PFSK-1 (cell line): ENCODE results near the gene COMP.

Experiments used
- FOXP2 ChIP-seq: optimal IDR thresholded peaks from 2 replicates; pipeline ENCODE3; 2011; ENCODE audit warnings: borderline replicate concordance, control low read depth, inconsistent platforms; ENCODE audit not compliant: insufficient read depth; ENCODE audit errors: extremely low read length, extremely low read depth
- POLR2AphosphoS5 ChIP-seq: IDR thresholded peaks from 2 replicates; pipeline ENCODE4 v1.6.1; 2012; ENCODE audit warnings: low read depth, mild to moderate bottlenecking, control low read depth, low read length, moderate library complexity
- REST ChIP-seq, 2 experiments: IDR thresholded peaks; 2 replicates each; pipeline versions ENCODE4 v1.6.1 to v1.8.0; 2011 to 2012; ENCODE audit warnings: low read depth in 2 of 2, low read length in 2 of 2, control low read depth in 1 of 2, inconsistent platforms in 1 of 2, mild to moderate bottlenecking in 1 of 2, moderate library complexity in 1 of 2; ENCODE audit not compliant: insufficient read depth in 1 of 2
- SIN3A ChIP-seq: IDR thresholded peaks from 2 replicates; pipeline ENCODE4 v1.6.1; 2012; ENCODE audit warnings: mild to moderate bottlenecking, low read length, moderate library complexity, borderline replicate concordance; ENCODE audit not compliant: insufficient read depth
- TAF1 ChIP-seq: IDR thresholded peaks from 2 replicates; pipeline ENCODE4 v1.6.1; 2012; ENCODE audit warnings: low read length, control low read depth, borderline replicate concordance; ENCODE audit not compliant: insufficient read depth

- TF ChIP-seq POLR2AphosphoS5 (no peak), REST (IDR thresholded peaks at IDR 0.05; ENCODE audit: insufficient read depth in 1 of 2, low read depth in 2 of 2, low read length in 2 of 2) (no peak), SIN3A (no peak), FOXP2 (no peak), TAF1 (no peak)
Observed at GRCh38 chr19:18780631-18781030, 10.5 kb downstream of the COMP start.
